ENCODE measurements around the gene MYO1G. TPM values are rescaled to one million over a fixed set of nuclear protein-coding genes. Genes with fewer than 3 reads are reported as not detected.

MYO1G gene
- total and polyA plus RNA-seq, 2 donors from 2014 or later: 0.60 to 14.3 TPM

DNA sequence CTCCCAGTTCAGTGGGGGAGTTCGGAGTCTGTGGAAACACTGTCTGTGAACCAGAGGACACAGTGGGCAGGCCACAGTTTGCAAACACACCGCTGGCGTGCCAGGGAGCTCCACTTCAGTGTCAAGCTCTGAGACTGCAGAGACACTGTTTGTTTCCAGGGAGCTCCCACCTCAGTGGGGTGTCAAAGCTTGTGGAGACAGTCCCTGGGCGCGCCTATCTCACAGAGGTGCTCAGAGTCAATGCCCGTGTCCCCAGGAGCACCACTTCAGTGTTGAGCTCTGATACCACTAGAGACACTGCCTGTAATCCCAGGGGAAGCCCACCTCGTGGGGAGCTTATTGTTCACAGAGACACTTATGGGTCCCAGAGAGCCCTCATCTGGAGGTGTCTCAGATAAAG is 4.3 kb downstream of the MYO1G start:
- Histone ChIP-seq H3K27ac (ENCODE audit: low read depth in 2 of 2, low read length in 2 of 2) (no peak overlapping the region), H3K9me3 (ENCODE audit: control insufficient read depth in 2 of 3, insufficient read depth in 1 of 3, low read length in 3 of 3) (no peaks in the 10 kb centered on the region), H3K36me3 (ENCODE audit: control insufficient read depth in 2 of 3, insufficient read depth in 3 of 3, low read length in 3 of 3) (no peaks in the 10 kb centered on the region), H3K9ac (ENCODE audit: low read length in 3 of 3) (no peak overlapping the region), H3K4me3 (ENCODE audit: low read length in 3 of 3) (no peak overlapping the region), H3K4me1 (ENCODE audit: control insufficient read depth in 2 of 3, insufficient read depth in 2 of 3, low read depth in 1 of 3, low read length in 3 of 3) (peaks cover 0 to 5% (median 0%) of the 10 kb centered on the region in 3 donors), H3K27me3 (ENCODE audit: control insufficient read depth, insufficient read depth, low read length) (no peaks in the 10 kb centered on the region)
- no peak for FAIRE-seq
- peak in 1 of 5 donors; percentile 48 for DNase-seq
- intact Hi-C loops (cut with DNase I): no loop called here
- TF ChIP-seq, protein P1, sequence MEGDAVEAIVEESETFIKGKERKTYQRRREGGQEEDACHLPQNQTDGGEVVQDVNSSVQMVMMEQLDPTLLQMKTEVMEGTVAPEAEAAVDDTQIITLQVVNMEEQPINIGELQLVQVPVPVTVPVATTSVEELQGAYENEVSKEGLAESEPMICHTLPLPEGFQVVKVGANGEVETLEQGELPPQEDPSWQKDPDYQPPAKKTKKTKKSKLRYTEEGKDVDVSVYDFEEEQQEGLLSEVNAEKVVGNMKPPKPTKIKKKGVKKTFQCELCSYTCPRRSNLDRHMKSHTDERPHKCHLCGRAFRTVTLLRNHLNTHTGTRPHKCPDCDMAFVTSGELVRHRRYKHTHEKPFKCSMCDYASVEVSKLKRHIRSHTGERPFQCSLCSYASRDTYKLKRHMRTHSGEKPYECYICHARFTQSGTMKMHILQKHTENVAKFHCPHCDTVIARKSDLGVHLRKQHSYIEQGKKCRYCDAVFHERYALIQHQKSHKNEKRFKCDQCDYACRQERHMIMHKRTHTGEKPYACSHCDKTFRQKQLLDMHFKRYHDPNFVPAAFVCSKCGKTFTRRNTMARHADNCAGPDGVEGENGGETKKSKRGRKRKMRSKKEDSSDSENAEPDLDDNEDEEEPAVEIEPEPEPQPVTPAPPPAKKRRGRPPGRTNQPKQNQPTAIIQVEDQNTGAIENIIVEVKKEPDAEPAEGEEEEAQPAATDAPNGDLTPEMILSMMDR (IDR thresholded peaks at IDR 0.05; ENCODE audit: borderline replicate concordance, extremely low read depth, insufficient read depth): no peak

DNA sequence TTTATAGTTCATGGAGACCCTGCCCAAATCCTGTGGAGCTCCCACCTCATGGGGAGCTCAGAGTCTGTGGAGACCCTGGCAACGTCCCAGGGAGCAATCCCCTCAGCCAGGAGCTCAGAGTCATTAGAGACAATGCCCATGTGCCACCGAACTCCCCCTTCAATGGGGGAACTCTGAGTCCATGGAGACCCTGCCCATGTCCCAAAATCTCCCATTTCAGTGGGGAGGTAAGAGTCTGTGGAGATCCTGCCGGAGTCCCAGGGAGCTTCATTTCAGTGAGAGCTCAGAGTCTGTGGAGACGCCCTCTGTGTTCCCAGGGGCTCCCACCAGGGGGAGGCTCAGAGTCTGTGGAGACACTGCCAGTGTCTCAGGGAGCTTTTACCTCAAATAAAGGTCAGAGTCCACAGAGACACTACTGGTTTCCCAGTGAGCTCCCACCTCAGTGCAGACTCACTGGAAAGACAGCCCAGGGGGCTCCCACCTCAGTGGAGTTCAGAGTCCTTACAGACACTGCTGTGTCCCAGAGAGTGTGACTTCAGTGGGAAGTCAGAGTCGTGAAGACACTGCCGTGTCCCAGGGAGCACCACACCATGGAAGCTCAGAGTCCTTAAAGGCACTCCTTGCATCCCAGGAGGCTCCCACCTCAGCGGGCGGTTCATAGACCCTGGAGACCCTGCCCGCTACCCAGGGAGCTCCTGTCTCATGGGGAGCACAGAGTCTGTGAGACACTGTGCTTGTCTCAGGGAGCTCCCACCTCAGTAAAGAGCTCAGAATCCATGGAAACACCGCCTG is 5.0 kb downstream of the MYO1G start:
- Histone ChIP-seq H3K4me3 (ENCODE audit: low read length in 3 of 3) (no peak overlapping the region), H3K36me3 (ENCODE audit: control insufficient read depth in 2 of 3, insufficient read depth in 3 of 3, low read length in 3 of 3) (no peaks in the 10 kb centered on the region), H3K4me1 (ENCODE audit: control insufficient read depth in 2 of 3, insufficient read depth in 2 of 3, low read depth in 1 of 3, low read length in 3 of 3) (peaks cover 0 to 5% (median 0%) of the 10 kb centered on the region in 3 donors), H3K9ac (ENCODE audit: low read length in 3 of 3) (no peak overlapping the region), H3K27me3 (ENCODE audit: control insufficient read depth, insufficient read depth, low read length) (no peaks in the 10 kb centered on the region), H3K9me3 (ENCODE audit: control insufficient read depth in 2 of 3, insufficient read depth in 1 of 3, low read length in 3 of 3) (no peaks in the 10 kb centered on the region), H3K27ac (ENCODE audit: low read depth in 2 of 2, low read length in 2 of 2) (no peak overlapping the region)
- FAIRE-seq (no peak), DNase-seq (peak in 4 of 5 donors; percentile 10 to 45 (median 34))
- intact Hi-C loops (cut with DNase I): no loop called here
- TF ChIP-seq, protein P1 (IDR thresholded peaks at IDR 0.05; ENCODE audit: borderline replicate concordance, extremely low read depth, insufficient read depth): peak; percentile 54

- no peak overlapping the region for H3K9ac ChIP-seq (ENCODE audit: low read length in 3 of 3)
- H3K36me3 ChIP-seq (ENCODE audit: control insufficient read depth in 2 of 3, insufficient read depth in 3 of 3, low read length in 3 of 3): no peaks in the 10 kb centered on the region
- no peaks in the 10 kb centered on the region for H3K27me3 ChIP-seq (ENCODE audit: control insufficient read depth, insufficient read depth, low read length)
- no peak overlapping the region for H3K27ac ChIP-seq (ENCODE audit: low read depth in 2 of 2, low read length in 2 of 2)
- intact Hi-C loops (cut with DNase I): no loop called here
- peaks cover 0 to under 1% (median 0%) of the 10 kb centered on the region in 3 donors for H3K4me1 ChIP-seq (ENCODE audit: control insufficient read depth in 2 of 3, insufficient read depth in 2 of 3, low read depth in 1 of 3, low read length in 3 of 3)
- FAIRE-seq: no peak
- H3K9me3 ChIP-seq (ENCODE audit: control insufficient read depth in 2 of 3, insufficient read depth in 1 of 3, low read length in 3 of 3): no peaks in the 10 kb centered on the region
- TF ChIP-seq, protein P1 (IDR thresholded peaks at IDR 0.05; ENCODE audit: borderline replicate concordance, extremely low read depth, insufficient read depth): no peak
- DNase-seq: peak in 2 of 5 donors; percentile 9 to 18
- no peak overlapping the region for H3K4me3 ChIP-seq (ENCODE audit: low read length in 3 of 3)
Measured at GRCh38 chr7:44972562-44972961, 6.3 kb downstream of the MYO1G start.
